Sigmoid colon (tissue), 7 donors: ENCODE results near the gene RNF181. TPM values are rescaled to one million over a fixed set of nuclear protein-coding genes. Genes with fewer than 3 reads are reported as not detected.

Experiments used
- DNase-seq: peaks from one replicate; pipeline ENCODE4 v3.0.0-alpha.2; 2019
- H3K27ac ChIP-seq, 4 donors: fragments of 200-600 bp; sonication (generic); one replicate each; pipeline ENCODE4 v1.5.1; 2016 to 2019; ENCODE audit warnings: mild to moderate bottlenecking in 1 of 4
- H3K27me3 ChIP-seq, 3 donors: fragments of 200-600 bp; sonication (generic); one replicate each; pipeline ENCODE4 v1.5.1; 2019; ENCODE audit warnings: mild to moderate bottlenecking in 1 of 3
- H3K36me3 ChIP-seq, 4 donors: fragments of 200-600 bp; sonication (generic); one replicate each; pipeline ENCODE4 v1.5.1; 2016 to 2019
- H3K4me1 ChIP-seq, 4 donors: fragments of 200-600 bp; sonication (generic); one replicate each; pipeline ENCODE4 v1.5.1; 2017 to 2019
- H3K4me3 ChIP-seq, 4 donors: fragments of 200-600 bp; sonication (generic); one replicate each; pipeline ENCODE4 v1.5.1; 2017 to 2019; ENCODE audit warnings: mild to moderate bottlenecking in 2 of 4, moderate library complexity in 1 of 4
- H3K9me3 ChIP-seq, 4 donors: fragments of 200-600 bp in 3 of 4; sonication (generic) in 3 of 4; one replicate each; pipeline versions ENCODE4 v1.5.1 to v1.6.1; 2013 to 2019
- CTCF ChIP-seq, 4 experiments: fragments of 450-650 bp in 3 of 4; fragments of 200-600 bp in 1 of 4; IDR thresholded peaks; one replicate each; pipeline ENCODE4 v1.5.1; 2016 to 2019; ENCODE audit warnings: antibody characterized with exemption in 4 of 4, mild to moderate bottlenecking in 3 of 4, moderate library complexity in 2 of 4
- EP300 ChIP-seq, 4 donors: sonication (generic); formaldehyde crosslinking; IDR thresholded peaks; one replicate each; pipeline ENCODE4 v1.6.1; 2017; ENCODE audit warnings: antibody characterized with exemption in 4 of 4
- POLR2A ChIP-seq, 2 donors: fragments of 450-650 bp; IDR thresholded peaks; one replicate each; pipeline ENCODE4 v1.6.1; 2016; ENCODE audit warnings: antibody characterized with exemption in 2 of 2, mild to moderate bottlenecking in 2 of 2, moderate library complexity in 2 of 2
- POLR2AphosphoS5 ChIP-seq, 4 donors: sonication (generic); formaldehyde crosslinking; IDR thresholded peaks; one replicate each; pipeline ENCODE4 v1.6.1; 2017; ENCODE audit warnings: antibody characterized with exemption in 4 of 4
- WGBS, 2 donors: extraction: QIAGEN DNeasy Blood & Tissue Kit; methylation state at CpG; one replicate each; pipeline ENCODE4 v1.1.7; 2013; 5-methylcytosine and 5-hydroxymethylcytosine counted together
- intact Hi-C: fragments of 100-400 bp; cut with DNase I; formaldehyde crosslinking; loops from one replicate; pipeline ENCODE4 v1.15.1; 2023
- polyA plus RNA-seq, 3 donors: library from polyadenylated mRNA; stranded (reverse); fragments of 200-250 nt; gene quantifications; one replicate each; pipeline ENCODE4 v1.2.3, GENCODE V29; 2013
- total RNA-seq, 4 donors: library from RNA; depleted of rRNA; stranded (reverse); fragments of >200 nt; gene quantifications; one replicate each; pipeline ENCODE4 v1.1.0, GENCODE V29; 2016
- donor health status: healthy with polysubstance abuse.
- donor health status: Bipolar disorder and iron deficiency.
- donor health status: healthy.

Gene RNF181
- total RNA-seq, result 100 to 1,000 TPM; 124 to 175 (median 141) TPM
- 100 to 1,000 TPM; 165 to 190 (median 179) TPM for polyA plus RNA-seq

- Histone ChIP-seq H3K4me3 (peak within 1 kb of the TSS; percentile 63 to 78 (median 70)), H3K9me3 (no peaks in the 10 kb centered on the region), H3K4me1 (peaks cover 0 to 44% (median 32%) of the 10 kb centered on the region in 4 donors), H3K27ac (peak within 1 kb of the TSS; percentile 88 to 91 (median 90)), H3K36me3 (peaks cover 5 to 42% (median 13%) of the 10 kb centered on the region in 4 donors), H3K27me3 (no peaks in the 10 kb centered on the region)
- peak; percentile 91 to 96 (median 94) for TF ChIP-seq POLR2AphosphoS5 (IDR thresholded peaks at IDR 0.05)
- TF ChIP-seq EP300 (IDR thresholded peaks at IDR 0.05), result no peak
- TF ChIP-seq POLR2A (IDR thresholded peaks at IDR 0.05), result peak; percentile 78 to 87
- DNase-seq, result peak; percentile 99
- intact Hi-C loops, result no loop called here
- 0% methylated on average over 47 of the region's 47 CpGs for whole genome bisulfite sequencing, 2 donors
Observed at GRCh38 chr2:85595301-85596025, at the start of gene RNF181. Gene RNF181, plus strand, starts transcription at chr2:85595745. Its CDS starts 19 bp downstream, at chr2:85595764.

- intact Hi-C loops, result no loop called here
- WGBS, 2 donors, result 83 to 86% methylated on average over 5 of the region's 5 CpGs
- peaks cover 34 to 81% (median 44%) of the 10 kb centered on the region in 4 donors for H3K36me3 ChIP-seq
Observed at GRCh38 chr2:85545780-85546240, 49.7 kb upstream of the RNF181 start.

GRCh38 chr2:85547089-85547858, 48.3 kb upstream of the RNF181 start:
- H3K9me3 ChIP-seq, result no peaks in the 10 kb centered on the region
- H3K27me3 ChIP-seq, result no peaks in the 10 kb centered on the region
- H3K36me3 ChIP-seq, result peaks cover 23 to 78% (median 37%) of the 10 kb centered on the region in 4 donors
- 83 to 91% methylated on average over 1 of the region's 1 CpG for WGBS, 2 donors
- no peak for DNase-seq
- H3K4me1 ChIP-seq, result peaks cover 0 to 32% (median 25%) of the 10 kb centered on the region in 4 donors
- intact Hi-C loops, result no loop called here
- no peak overlapping the region for H3K4me3 ChIP-seq
- peak in 2 of 4 donors; percentile 14 to 43 for TF ChIP-seq POLR2AphosphoS5 (IDR thresholded peaks at IDR 0.05)
- TF ChIP-seq EP300 (IDR thresholded peaks at IDR 0.05), result no peak
- no peak for TF ChIP-seq POLR2A (IDR thresholded peaks at IDR 0.05)
- TF ChIP-seq CTCF (IDR thresholded peaks at IDR 0.05), result no peak
- peak overlapping the region in 2 of 4 donors; percentile 99 to 100 for H3K27ac ChIP-seq

More at GRCh38 chr2:85545780-85546240, 49.7 kb upstream of the RNF181 start:
- Histone ChIP-seq H3K27ac (peak overlapping the region in 3 of 4 donors; percentile 14 to 100 (median 99)), H3K4me3 (no peak overlapping the region), H3K27me3 (no peaks in the 10 kb centered on the region), H3K9me3 (no peaks in the 10 kb centered on the region), H3K4me1 (peaks cover 0 to 47% (median 39%) of the 10 kb centered on the region in 4 donors)
- TF ChIP-seq CTCF (IDR thresholded peaks at IDR 0.05), result no peak
- TF ChIP-seq EP300 (IDR thresholded peaks at IDR 0.05), result no peak
- no peak for TF ChIP-seq POLR2A (IDR thresholded peaks at IDR 0.05)
- TF ChIP-seq POLR2AphosphoS5 (IDR thresholded peaks at IDR 0.05), result no peak
- DNase-seq, result no peak

- H3K36me3 ChIP-seq, result peaks cover 19 to 78% (median 36%) of the 10 kb centered on the region in 4 donors
- no peak overlapping the region for H3K4me3 ChIP-seq
- intact Hi-C loops, result no loop called here
- H3K9me3 ChIP-seq, result no peaks in the 10 kb centered on the region
- peak overlapping the region in 3 of 4 donors; percentile 14 to 100 (median 99) for H3K27ac ChIP-seq
- no peak for DNase-seq
- TF ChIP-seq POLR2AphosphoS5 (IDR thresholded peaks at IDR 0.05) (peak in 2 of 4 donors; percentile 5 to 14), CTCF (IDR thresholded peaks at IDR 0.05) (no peak)
- 61 to 75% methylated on average over 6 of the region's 6 CpGs for WGBS, 2 donors
- H3K27me3 ChIP-seq, result no peaks in the 10 kb centered on the region
- H3K4me1 ChIP-seq, result peaks cover 0 to 25% (median 17%) of the 10 kb centered on the region in 4 donors
Observed at GRCh38 chr2:85547859-85548607, 47.5 kb upstream of the RNF181 start.
